Epithelial cell of proximal tubule (primary cell): ENCODE data around the gene SHROOM2. TPM values are rescaled to one million over a fixed set of nuclear protein-coding genes. Genes with fewer than 3 reads are reported as not detected.

Experiments used
- DNase-seq: peaks from one replicate; pipeline ENCODE4 v3.0.0-alpha.2; 2011; ENCODE audit warnings: low read depth
- H3K4me3 ChIP-seq: 2 replicates; pipeline ENCODE4 v1.5.1; 2011; ENCODE audit warnings: low read depth, mild to moderate bottlenecking, low read length
- CTCF ChIP-seq: conservative IDR thresholded peaks from 2 replicates; pipeline ENCODE4 v1.5.1; 2012; ENCODE audit warnings: low read depth, mild to moderate bottlenecking, low read length
- total RNA-seq: library from RNA; depleted of rRNA; stranded (reverse); fragments of >200 nt; gene quantifications from 2 replicates; pipeline ENCODE4 v1.2.3, GENCODE V29; 2015

The SHROOM2 gene
- total RNA-seq, 1 donor from 2014 or later, result 8.9 TPM

GRCh38 chrX:9874483-9874882 is 88.3 kb downstream of the SHROOM2 start:
- DNase-seq, result no peak
- H3K4me3 ChIP-seq, result no peak overlapping the region
- TF ChIP-seq CTCF, result no peak

GRCh38 chrX:9875801-9876200 is 89.6 kb downstream of the SHROOM2 start:
- no peak for DNase-seq
- no peak for TF ChIP-seq CTCF
- no peak overlapping the region for H3K4me3 ChIP-seq

GRCh38 chrX:9876201-9876600 is 90.0 kb downstream of the SHROOM2 start:
- TF ChIP-seq CTCF, result no peak
- no peak overlapping the region for H3K4me3 ChIP-seq
- no peak for DNase-seq

- no peak for DNase-seq
- no peak overlapping the region for H3K4me3 ChIP-seq
- no peak for TF ChIP-seq CTCF
These were observed 92.1 kb downstream of the SHROOM2 start for GRCh38 chrX:9878146-9878820.

GRCh38 chrX:9880237-9880636 is 94.0 kb downstream of the SHROOM2 start:
- DNase-seq, result no peak
- TF ChIP-seq CTCF, result no peak
- H3K4me3 ChIP-seq, result no peak overlapping the region

GRCh38 chrX:9880870-9881269 is 94.6 kb downstream of the SHROOM2 start:
- H3K4me3 ChIP-seq, result no peak overlapping the region
- TF ChIP-seq CTCF, result no peak

More at GRCh38 chrX:9880870-9881269, 94.6 kb downstream of the SHROOM2 start:
- no peak for DNase-seq
